Measurements from ENCODE around the gene ZNF74. TPM values are rescaled to one million over a fixed set of nuclear protein-coding genes. Genes with fewer than 3 reads are reported as not detected.

ZNF74 gene
- total RNA-seq, 4 donors from 2014 or later, result 3.0 to 6.9 (median 4.9) TPM

DNA sequence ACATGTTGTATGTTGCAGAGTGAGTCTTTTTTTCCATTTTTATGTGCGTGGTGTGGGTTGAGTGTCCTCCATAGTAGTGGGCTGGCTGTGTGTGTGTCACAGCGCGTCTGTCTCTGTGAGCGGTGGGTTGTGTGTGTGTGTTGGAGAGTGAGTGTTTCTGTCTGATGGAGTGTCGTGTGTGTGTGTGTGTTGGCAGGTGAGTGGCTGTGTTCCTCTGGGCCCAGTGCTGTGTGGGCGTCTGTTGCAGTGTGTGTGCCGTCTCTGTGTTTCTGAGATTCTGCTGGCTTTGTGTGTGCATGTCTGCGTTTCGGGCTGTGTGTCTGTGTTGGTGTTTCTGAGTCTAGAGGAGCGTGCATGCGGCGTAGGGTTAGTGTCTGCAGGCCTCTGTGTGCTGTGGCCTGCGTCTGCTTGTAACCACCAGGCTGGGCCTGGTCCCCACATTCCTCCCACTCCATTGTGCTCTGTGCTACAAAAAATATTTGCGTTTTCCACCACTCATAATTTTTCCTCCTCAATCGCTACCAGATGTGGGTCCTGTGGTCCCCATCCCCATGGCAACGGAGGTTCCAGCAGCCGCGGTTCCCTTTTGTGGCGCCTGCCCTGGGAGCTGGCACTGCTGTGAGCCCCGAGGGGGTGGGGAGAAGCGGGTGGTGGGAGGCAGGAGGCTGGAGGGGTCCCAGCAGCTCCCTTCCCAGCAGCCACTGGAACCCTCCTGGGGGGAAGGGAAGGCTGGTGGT, 28.5 kb downstream of the ZNF74 start:
- intact Hi-C loops (cut with DNase I; ENCODE audit: low total_unique reads) (loop anchor here (2.0 to 10.0 kb wide), 2 partner anchors 74 to 152 kb away; no protein-coding TSS in a partner anchor), in situ Hi-C loops (cut with MboI; ENCODE audit: low sequenced_read_pairs in 4 of 4) (loop anchor here in 2 of 4 donors (25.0 kb wide), 1 partner anchor 265 kb away; no protein-coding TSS in a partner anchor)
- Histone ChIP-seq H3K4me3 (no peak overlapping the region), H3K4me1 (peaks cover 0 to 15% of the 10 kb centered on the region in 2 donors), H3K36me3 (no peaks in the 10 kb centered on the region), H3K9me3 (no peaks in the 10 kb centered on the region), H3K27me3 (no peaks in the 10 kb centered on the region), H3K27ac (no peak overlapping the region)
- TF ChIP-seq, protein P1, sequence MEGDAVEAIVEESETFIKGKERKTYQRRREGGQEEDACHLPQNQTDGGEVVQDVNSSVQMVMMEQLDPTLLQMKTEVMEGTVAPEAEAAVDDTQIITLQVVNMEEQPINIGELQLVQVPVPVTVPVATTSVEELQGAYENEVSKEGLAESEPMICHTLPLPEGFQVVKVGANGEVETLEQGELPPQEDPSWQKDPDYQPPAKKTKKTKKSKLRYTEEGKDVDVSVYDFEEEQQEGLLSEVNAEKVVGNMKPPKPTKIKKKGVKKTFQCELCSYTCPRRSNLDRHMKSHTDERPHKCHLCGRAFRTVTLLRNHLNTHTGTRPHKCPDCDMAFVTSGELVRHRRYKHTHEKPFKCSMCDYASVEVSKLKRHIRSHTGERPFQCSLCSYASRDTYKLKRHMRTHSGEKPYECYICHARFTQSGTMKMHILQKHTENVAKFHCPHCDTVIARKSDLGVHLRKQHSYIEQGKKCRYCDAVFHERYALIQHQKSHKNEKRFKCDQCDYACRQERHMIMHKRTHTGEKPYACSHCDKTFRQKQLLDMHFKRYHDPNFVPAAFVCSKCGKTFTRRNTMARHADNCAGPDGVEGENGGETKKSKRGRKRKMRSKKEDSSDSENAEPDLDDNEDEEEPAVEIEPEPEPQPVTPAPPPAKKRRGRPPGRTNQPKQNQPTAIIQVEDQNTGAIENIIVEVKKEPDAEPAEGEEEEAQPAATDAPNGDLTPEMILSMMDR (IDR thresholded peaks at IDR 0.05 in 4 of 5, conservative IDR thresholded peaks at IDR 0.05 in 1 of 5), result no peak
- no peak for TF ChIP-seq POLR2A (IDR thresholded peaks at IDR 0.05)
- DNase-seq (no peak), ATAC-seq (no peak)

- H3K4me1 ChIP-seq, result peaks cover 0 to 14% of the 10 kb centered on the region in 2 donors
- no peaks in the 10 kb centered on the region for H3K9me3 ChIP-seq
- ATAC-seq, result peak; percentile 61 to 65
- in situ Hi-C loops (cut with MboI; ENCODE audit: low sequenced_read_pairs in 4 of 4) (loop anchor here in 2 of 4 donors (25.0 kb wide), 1 partner anchor 264 kb away; no protein-coding TSS in a partner anchor), intact Hi-C loops (cut with DNase I; ENCODE audit: low total_unique reads) (loop anchor here (2.0 to 10.0 kb wide), 2 partner anchors 74 to 152 kb away; no protein-coding TSS in a partner anchor)
- no peak overlapping the region for H3K27ac ChIP-seq
- TF ChIP-seq, protein P1 (IDR thresholded peaks at IDR 0.05 in 4 of 5, conservative IDR thresholded peaks at IDR 0.05 in 1 of 5), result no peak
- TF ChIP-seq POLR2A (IDR thresholded peaks at IDR 0.05), result no peak
- H3K27me3 ChIP-seq, result no peaks in the 10 kb centered on the region
- H3K36me3 ChIP-seq, result no peaks in the 10 kb centered on the region
- peak; percentile 44 to 79 for DNase-seq
- no peak overlapping the region for H3K4me3 ChIP-seq
Measured at GRCh38 chr22:20423008-20423905, 29.3 kb downstream of the ZNF74 start.

- no peak overlapping the region for H3K27ac ChIP-seq
- no peaks in the 10 kb centered on the region for H3K36me3 ChIP-seq
- H3K27me3 ChIP-seq, result no peaks in the 10 kb centered on the region
- no peak overlapping the region for H3K4me3 ChIP-seq
- peaks cover 0 to 11% of the 10 kb centered on the region in 2 donors for H3K4me1 ChIP-seq
- TF ChIP-seq, protein P1 (IDR thresholded peaks at IDR 0.05 in 4 of 5, conservative IDR thresholded peaks at IDR 0.05 in 1 of 5), result no peak
- no peak for TF ChIP-seq POLR2A (IDR thresholded peaks at IDR 0.05)
- no peak for DNase-seq
- intact Hi-C loops (cut with DNase I; ENCODE audit: low total_unique reads) (loop anchor here (2.0 to 10.0 kb wide), 2 partner anchors 73 to 151 kb away; no protein-coding TSS in a partner anchor), in situ Hi-C loops (cut with MboI; ENCODE audit: low sequenced_read_pairs in 4 of 4) (loop anchor here in 2 of 4 donors (25.0 kb wide), 1 partner anchor 263 kb away; no protein-coding TSS in a partner anchor)
- no peak for ATAC-seq
- H3K9me3 ChIP-seq, result no peaks in the 10 kb centered on the region
Measured at GRCh38 chr22:20423906-20424551, 30.1 kb downstream of the ZNF74 start.

- Histone ChIP-seq H3K4me1 (peaks cover 0 to 11% of the 10 kb centered on the region in 2 donors), H3K4me3 (no peak overlapping the region), H3K9me3 (no peaks in the 10 kb centered on the region), H3K27me3 (no peaks in the 10 kb centered on the region), H3K27ac (no peak overlapping the region), H3K36me3 (no peaks in the 10 kb centered on the region)
- ATAC-seq, result no peak
- intact Hi-C loops (cut with DNase I; ENCODE audit: low total_unique reads), result loop anchor here (10.0 kb wide), 1 partner anchor 150 kb away; no protein-coding TSS in a partner anchor
- no peak for TF ChIP-seq POLR2A (IDR thresholded peaks at IDR 0.05)
- TF ChIP-seq, protein P1 (IDR thresholded peaks at IDR 0.05 in 4 of 5, conservative IDR thresholded peaks at IDR 0.05 in 1 of 5), result no peak
- in situ Hi-C loops (cut with MboI; ENCODE audit: low sequenced_read_pairs in 4 of 4), result loop anchor here in 2 of 4 donors (25.0 kb wide), 1 partner anchor 263 kb away; no protein-coding TSS in a partner anchor
- DNase-seq, result no peak
Measured at GRCh38 chr22:20424568-20424931, 30.6 kb downstream of the ZNF74 start.
